B cell (primary cell): ENCODE results near the gene TEDC2. TPM values are rescaled to one million over a fixed set of nuclear protein-coding genes. Genes with fewer than 3 reads are reported as not detected.

Experiments
- ATAC-seq: fragments of 200-7000 bp; cut with Tn5 transposase; one replicate; pipeline ENCODE4 v1.10.0; 2021; ENCODE audit warnings: low read depth, mild to moderate bottlenecking, moderate number of reproducible peaks, moderate library complexity
- CTCF ChIA-PET: fragments of 350-600 bp; sonication (Branson Sonifier 250); formaldehyde crosslinking; loops from one replicate; lab custom pipeline; 2021; ENCODE audit warnings: antibody characterized with exemption, inconsistent platforms; lab: Charles Lee
- POLR2A ChIA-PET: fragments of 350-600 bp; sonication (Branson Sonifier 250); formaldehyde crosslinking; loops from one replicate; lab custom pipeline; 2021; ENCODE audit warnings: antibody characterized with exemption; lab: Charles Lee
- DNase-seq: peaks from one replicate; pipeline ENCODE4 v3.0.0; 2013
- H2AFZ ChIP-seq: 2 replicates; pipeline ENCODE4 v1.6.1; 2012; ENCODE audit warnings: mild to moderate bottlenecking, low read depth, low read length; ENCODE audit not compliant: insufficient read depth, poor library complexity, severe bottlenecking
- H3K27ac ChIP-seq, 2 donors: 1 replicate in 1 of 2; 2 replicates in 1 of 2; pipeline ENCODE4 v1.5.1; 2012 to 2013; ENCODE audit warnings: low read length in 2 of 2, mild to moderate bottlenecking in 2 of 2, moderate library complexity in 1 of 2
- H3K27me3 ChIP-seq, 4 experiments: fragments of 200-600 bp in 1 of 4; sonication (generic) in 1 of 4; replicated peaks in 1 of 4; 1 replicate in 2 of 4; 2 replicates in 2 of 4; pipeline versions ENCODE4 v1.6.1 to v1.7.0; 2013 to 2016; ENCODE audit warnings: low read length in 3 of 4, mild to moderate bottlenecking in 2 of 4, mixed read lengths in 1 of 4, moderate library complexity in 1 of 4; ENCODE audit not compliant: insufficient read depth in 4 of 4, control insufficient read depth in 3 of 4; ENCODE audit errors: control extremely low read depth in 1 of 4
- H3K36me3 ChIP-seq, 2 experiments: replicated peaks in 1 of 2; 1 replicate in 1 of 2; 2 replicates in 1 of 2; pipeline versions ENCODE4 v1.6.1 to v1.7.1; 2013; ENCODE audit warnings: low read length in 1 of 2; ENCODE audit not compliant: insufficient read depth in 2 of 2, control insufficient read depth in 1 of 2; ENCODE audit errors: control extremely low read depth in 1 of 2, extremely low read depth in 1 of 2
- H3K4me1 ChIP-seq, 2 donors: fragments of 200-600 bp in 1 of 2; sonication (generic) in 1 of 2; 1 replicate in 1 of 2; 2 replicates in 1 of 2; pipeline versions ENCODE4 v1.5.1 to v1.6.1; 2013 to 2017; ENCODE audit warnings: low read length in 2 of 2; ENCODE audit not compliant: control insufficient read depth in 2 of 2, insufficient read depth in 2 of 2
- H3K4me2 ChIP-seq: replicated peaks from 2 replicates; pipeline ENCODE3; 2012; ENCODE audit warnings: mild to moderate bottlenecking, low read depth, low read length; ENCODE audit not compliant: poor library complexity, severe bottlenecking
- H3K4me3 ChIP-seq, 5 experiments: fragments of 200-600 bp in 1 of 5; sonication (generic) in 1 of 5; 1 replicate in 3 of 5; 2 replicates in 2 of 5; pipeline versions ENCODE4 v1.5.1 to v1.7.0; 2011 to 2016; ENCODE audit warnings: low read length in 4 of 5, mild to moderate bottlenecking in 4 of 5, low read depth in 2 of 5, control low read depth in 1 of 5, moderate library complexity in 1 of 5; ENCODE audit not compliant: insufficient read depth in 1 of 5; ENCODE audit errors: control extremely low read depth in 1 of 5, extremely low read depth in 1 of 5
- H3K79me2 ChIP-seq: fragments of 200-600 bp; sonication (generic); one replicate; pipeline ENCODE4 v1.6.0; 2016; ENCODE audit warnings: low read length; ENCODE audit not compliant: control insufficient read depth, insufficient read depth
- H3K9ac ChIP-seq: fragments of 200-600 bp; sonication (generic); 2 replicates; pipeline ENCODE4 v1.6.1; 2017; ENCODE audit warnings: mild to moderate bottlenecking, low read length, moderate library complexity
- H3K9me3 ChIP-seq, 3 donors: one replicate each; pipeline versions ENCODE4 v1.6.1 to v1.7.1; 2013; ENCODE audit warnings: low read length in 2 of 3; ENCODE audit not compliant: control insufficient read depth in 2 of 3, insufficient read depth in 1 of 3; ENCODE audit errors: control extremely low read depth in 1 of 3
- H4K20me1 ChIP-seq: 2 replicates; pipeline ENCODE4 v1.6.0; 2012; ENCODE audit warnings: mild to moderate bottlenecking, low read length; ENCODE audit not compliant: insufficient read depth, control insufficient read depth, poor library complexity, severe bottlenecking
- H3K27ac Mint-ChIP-seq: one replicate; pipeline ENCODE4 v1.8.0; 2021; ENCODE audit warnings: mixed read lengths
- H3K27me3 Mint-ChIP-seq: one replicate; pipeline ENCODE4 v1.8.0; 2021; ENCODE audit warnings: mixed read lengths
- H3K4me1 Mint-ChIP-seq: one replicate; pipeline ENCODE4 v1.8.0; 2021; ENCODE audit warnings: mixed read lengths
- H3K4me3 Mint-ChIP-seq: one replicate; pipeline ENCODE4 v1.8.0; 2021; ENCODE audit warnings: mixed read lengths
- H3K9me3 Mint-ChIP-seq: one replicate; pipeline ENCODE4 v1.8.0; 2022; ENCODE audit warnings: mixed read lengths; ENCODE audit not compliant: insufficient read depth
- EZH2 ChIP-seq: IDR thresholded peaks from 2 replicates; pipeline ENCODE4 v1.6.1; 2012; ENCODE audit warnings: borderline replicate concordance, low read depth, mild to moderate bottlenecking, moderate library complexity, low read length; ENCODE audit not compliant: insufficient read depth, poor library complexity, severe bottlenecking
- WGBS: methylation state at CpG from one replicate; pipeline ENCODE4 v1.1.5; 2013; ENCODE audit warnings: missing lambda C conversion rate; ENCODE audit not compliant: insufficient coverage; 5-methylcytosine and 5-hydroxymethylcytosine counted together
- intact Hi-C: fragments of 100-400 bp; cut with micrococcal nuclease; formaldehyde crosslinking; loops from one replicate; pipeline ENCODE4 v1.10.0; 2022
- polyA minus RNA-seq: library from RNA; depleted of rRNA, polyadenylated mRNA; stranded (reverse); fragments of >200 nt; gene quantifications from 2 replicates; pipeline ENCODE4 v1.2.3, GENCODE V29; 2012
- polyA plus RNA-seq: library from polyadenylated mRNA; depleted of rRNA; stranded (reverse); fragments of >200 nt; gene quantifications from 2 replicates; pipeline ENCODE4 v1.2.3, GENCODE V29; 2012
- total RNA-seq, 2 donors: library from RNA; stranded (reverse); fragments of 120-200 nt in 1 of 2; gene quantifications; 1 replicate in 1 of 2; 2 replicates in 1 of 2; pipeline versions ENCODE4 v1.2.3 to v1.2.4, GENCODE V29; 2013 to 2022
- TF ChIP-seq, protein P1 (sequence below): fragments of 200-600 bp; IDR thresholded peaks from one replicate; pipeline ENCODE4 v1.8.0; 2022; ENCODE audit warnings: antibody characterized with exemption, mild to moderate bottlenecking

Gene TEDC2, protein sequence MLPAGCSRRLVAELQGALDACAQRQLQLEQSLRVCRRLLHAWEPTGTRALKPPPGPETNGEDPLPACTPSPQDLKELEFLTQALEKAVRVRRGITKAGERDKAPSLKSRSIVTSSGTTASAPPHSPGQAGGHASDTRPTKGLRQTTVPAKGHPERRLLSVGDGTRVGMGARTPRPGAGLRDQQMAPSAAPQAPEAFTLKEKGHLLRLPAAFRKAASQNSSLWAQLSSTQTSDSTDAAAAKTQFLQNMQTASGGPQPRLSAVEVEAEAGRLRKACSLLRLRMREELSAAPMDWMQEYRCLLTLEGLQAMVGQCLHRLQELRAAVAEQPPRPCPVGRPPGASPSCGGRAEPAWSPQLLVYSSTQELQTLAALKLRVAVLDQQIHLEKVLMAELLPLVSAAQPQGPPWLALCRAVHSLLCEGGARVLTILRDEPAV
- total RNA-seq (1.5 and 2.9 TPM in 2 replicates), polyA plus RNA-seq (1.1 and 1.2 TPM in 2 replicates), polyA minus RNA-seq (0.77 and 3.1 TPM in 2 replicates)
- 0.79 TPM for total RNA-seq (2013)

DNA sequence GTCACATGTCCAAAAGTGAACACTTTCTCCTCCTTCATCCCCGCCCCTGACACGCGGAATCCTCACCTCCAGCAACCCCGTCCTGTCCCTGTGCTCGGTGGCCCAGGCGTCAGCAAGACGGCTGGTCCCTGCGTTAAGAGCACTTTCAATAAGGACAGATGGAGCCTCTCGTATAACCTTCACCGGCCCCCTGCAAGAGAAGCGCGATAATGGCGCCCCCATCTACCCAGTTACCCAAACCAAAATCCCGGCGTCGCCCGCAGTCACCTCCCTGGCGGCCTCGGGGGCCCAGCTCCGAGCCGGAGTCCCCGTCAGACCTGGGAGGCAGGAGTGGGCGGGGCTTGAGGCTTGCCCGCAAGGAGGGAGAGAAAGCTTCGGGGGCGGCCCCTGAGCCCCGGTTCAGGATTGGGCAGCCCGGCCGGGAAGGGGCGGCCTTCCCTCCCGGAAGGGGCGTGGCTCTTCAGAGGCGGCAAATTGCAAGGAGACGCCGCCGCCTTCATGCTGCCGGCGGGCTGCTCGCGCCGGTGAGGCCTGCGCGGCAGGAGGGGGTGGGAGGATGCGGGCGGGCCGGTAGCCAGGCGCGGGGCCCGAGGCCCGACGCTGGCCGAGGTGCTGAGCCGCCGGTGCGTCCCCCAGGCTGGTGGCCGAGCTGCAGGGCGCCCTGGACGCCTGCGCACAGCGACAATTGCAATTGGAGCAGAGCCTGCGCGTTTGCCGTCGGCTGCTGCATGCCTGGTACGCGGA lies at the start of gene TEDC2:
Gene TEDC2 (plus strand): TSS at position 463 of the 744 bp plus-strand sequence. CDS start 36 bp downstream, at position 499.
- peak within 1 kb of the TSS; percentile 87 for H3K9ac ChIP-seq
- no peaks in the 10 kb centered on the region for H3K36me3 ChIP-seq
- H3K4me3 Mint-ChIP-seq: peak within 1 kb of the TSS; percentile 94
- H3K27ac Mint-ChIP-seq: peak within 1 kb of the TSS; percentile 68
- intact Hi-C loops: loop anchor here (1.0 kb wide), 3 partner anchors 14 to 31 kb away; partner anchors contain the start of gene CCNF
- peak within 1 kb of the TSS; percentile 100 for H3K4me2 ChIP-seq
- TF ChIP-seq, protein P1, sequence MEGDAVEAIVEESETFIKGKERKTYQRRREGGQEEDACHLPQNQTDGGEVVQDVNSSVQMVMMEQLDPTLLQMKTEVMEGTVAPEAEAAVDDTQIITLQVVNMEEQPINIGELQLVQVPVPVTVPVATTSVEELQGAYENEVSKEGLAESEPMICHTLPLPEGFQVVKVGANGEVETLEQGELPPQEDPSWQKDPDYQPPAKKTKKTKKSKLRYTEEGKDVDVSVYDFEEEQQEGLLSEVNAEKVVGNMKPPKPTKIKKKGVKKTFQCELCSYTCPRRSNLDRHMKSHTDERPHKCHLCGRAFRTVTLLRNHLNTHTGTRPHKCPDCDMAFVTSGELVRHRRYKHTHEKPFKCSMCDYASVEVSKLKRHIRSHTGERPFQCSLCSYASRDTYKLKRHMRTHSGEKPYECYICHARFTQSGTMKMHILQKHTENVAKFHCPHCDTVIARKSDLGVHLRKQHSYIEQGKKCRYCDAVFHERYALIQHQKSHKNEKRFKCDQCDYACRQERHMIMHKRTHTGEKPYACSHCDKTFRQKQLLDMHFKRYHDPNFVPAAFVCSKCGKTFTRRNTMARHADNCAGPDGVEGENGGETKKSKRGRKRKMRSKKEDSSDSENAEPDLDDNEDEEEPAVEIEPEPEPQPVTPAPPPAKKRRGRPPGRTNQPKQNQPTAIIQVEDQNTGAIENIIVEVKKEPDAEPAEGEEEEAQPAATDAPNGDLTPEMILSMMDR: no peak
- TF ChIP-seq EZH2: no peak
- DNase-seq: peak; percentile 96
- H2AFZ ChIP-seq: peak within 1 kb of the TSS; percentile 98
- no peaks in the 10 kb centered on the region for H3K27me3 ChIP-seq
- under 1% methylated on average over 54 of the region's 66 CpGs for WGBS
- peak within 1 kb of the TSS; percentile 17 to 84 (median 54) for H3K4me3 ChIP-seq
- no peaks in the 10 kb centered on the region for H4K20me1 ChIP-seq
- H3K4me1 Mint-ChIP-seq: peaks cover 6% of the 10 kb centered on the region
- no peaks in the 10 kb centered on the region for H3K9me3 ChIP-seq
- H3K27me3 Mint-ChIP-seq: no peaks in the 10 kb centered on the region
- CTCF ChIA-PET: interaction anchor here (0.6 to 1.3 kb wide), 6 partner anchors 9 to 265 kb away, joined by 3 to 5 read pairs (median 3); partner anchors contain the start of gene ABCA3
- no peaks in the 10 kb centered on the region for H3K9me3 Mint-ChIP-seq
- H3K27ac ChIP-seq: peak within 1 kb of the TSS in 1 of 2 donors; percentile 34
- peak; percentile 100 for ATAC-seq
- H3K4me1 ChIP-seq: peaks cover 10 to 16% of the 10 kb centered on the region in 2 donors
- POLR2A ChIA-PET: interaction anchor here (0.7 to 2.0 kb wide), 8 partner anchors 9 to 320 kb away, joined by 3 to 11 read pairs (median 6); partner anchors contain the start of genes CCNF and TBC1D24
- no peaks in the 10 kb centered on the region for H3K79me2 ChIP-seq
